AG04450 (cell line): Measurements from ENCODE around the gene TAF10. TPM values are rescaled to one million over a fixed set of nuclear protein-coding genes. Genes with fewer than 3 reads are reported as not detected.

Experiments used
- CTCF ChIA-PET: fragments of 300-600, 350-600 bp; formaldehyde crosslinking; extraction: SDS; loops from one replicate; lab custom pipeline; 2022; ENCODE audit warnings: antibody characterized with exemption, inconsistent platforms; lab: Charles Lee
- POLR2A ChIA-PET: fragments of 350-600 bp; formaldehyde crosslinking; extraction: SDS; loops from one replicate; lab custom pipeline; 2021; ENCODE audit warnings: antibody characterized with exemption, inconsistent platforms; lab: Yijun Ruan, JAX
- DNase-seq: peaks from one replicate; pipeline ENCODE4 v3.0.0-alpha.2; 2011; ENCODE audit warnings: low read depth, low spot score
- H3K27ac ChIP-seq: one replicate; pipeline ENCODE4 v1.5.1; 2012; ENCODE audit warnings: low read depth, low read length, control low read depth
- H3K27me3 ChIP-seq: one replicate; pipeline ENCODE4 v1.6.0; 2012; ENCODE audit warnings: low read length; ENCODE audit not compliant: control insufficient read depth, insufficient read depth
- H3K4me3 ChIP-seq: 2 replicates; pipeline ENCODE4 v1.5.1; 2011; ENCODE audit warnings: mild to moderate bottlenecking, low read depth, low read length, control low read depth
- H3K9me3 ChIP-seq: 2 replicates; pipeline ENCODE4 v1.5.1; 2012; ENCODE audit warnings: low read length; ENCODE audit not compliant: control insufficient read depth, insufficient read depth
- polyA plus RNA-seq: library from polyadenylated mRNA; depleted of rRNA; stranded (reverse); fragments of >200 nt; gene quantifications from 2 replicates; pipeline ENCODE4 v1.2.3, GENCODE V29; 2011
- TF ChIP-seq, protein P1 (sequence below): IDR thresholded peaks from 2 replicates; pipeline ENCODE4 v1.5.1; 2011; ENCODE audit warnings: low read depth, low read length, control low read depth, inconsistent platforms

TAF10 gene
- polyA plus RNA-seq, 1 experiment = 170 TPM

DNA sequence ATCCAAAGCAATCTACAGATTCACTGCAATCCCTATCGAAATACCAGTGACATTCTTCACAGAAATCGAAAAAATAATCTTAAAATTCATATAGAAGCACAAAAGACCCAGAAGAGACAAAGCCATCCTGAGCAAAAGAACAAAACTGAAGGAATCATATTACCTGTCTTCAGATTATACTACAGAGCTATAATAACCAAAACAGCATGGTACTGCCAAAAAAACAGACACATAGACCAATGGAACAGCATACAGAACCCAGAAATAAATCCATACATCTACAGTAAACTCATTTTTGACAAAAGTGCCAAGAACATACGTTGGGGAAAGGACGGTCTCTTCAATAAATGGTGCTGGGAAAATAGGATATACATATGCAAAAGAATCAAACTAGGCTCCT, 27.5 kb downstream of the TAF10 start:
- POLR2A ChIA-PET = no interaction called here
- CTCF ChIA-PET = no interaction called here
- DNase-seq = no peak
- TF ChIP-seq, protein P1, sequence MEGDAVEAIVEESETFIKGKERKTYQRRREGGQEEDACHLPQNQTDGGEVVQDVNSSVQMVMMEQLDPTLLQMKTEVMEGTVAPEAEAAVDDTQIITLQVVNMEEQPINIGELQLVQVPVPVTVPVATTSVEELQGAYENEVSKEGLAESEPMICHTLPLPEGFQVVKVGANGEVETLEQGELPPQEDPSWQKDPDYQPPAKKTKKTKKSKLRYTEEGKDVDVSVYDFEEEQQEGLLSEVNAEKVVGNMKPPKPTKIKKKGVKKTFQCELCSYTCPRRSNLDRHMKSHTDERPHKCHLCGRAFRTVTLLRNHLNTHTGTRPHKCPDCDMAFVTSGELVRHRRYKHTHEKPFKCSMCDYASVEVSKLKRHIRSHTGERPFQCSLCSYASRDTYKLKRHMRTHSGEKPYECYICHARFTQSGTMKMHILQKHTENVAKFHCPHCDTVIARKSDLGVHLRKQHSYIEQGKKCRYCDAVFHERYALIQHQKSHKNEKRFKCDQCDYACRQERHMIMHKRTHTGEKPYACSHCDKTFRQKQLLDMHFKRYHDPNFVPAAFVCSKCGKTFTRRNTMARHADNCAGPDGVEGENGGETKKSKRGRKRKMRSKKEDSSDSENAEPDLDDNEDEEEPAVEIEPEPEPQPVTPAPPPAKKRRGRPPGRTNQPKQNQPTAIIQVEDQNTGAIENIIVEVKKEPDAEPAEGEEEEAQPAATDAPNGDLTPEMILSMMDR = no peak
- Histone ChIP-seq H3K27me3 (no peaks in the 10 kb centered on the region), H3K9me3 (peaks cover 3% of the 10 kb centered on the region; the same call in 1 of the 2 replicates), H3K27ac (no peak overlapping the region), H3K4me3 (no peak overlapping the region)

GRCh38 chr11:6583584-6583983, 28.4 kb downstream of the TAF10 start:
- ChIA-PET POLR2A (no interaction called here), CTCF (interaction anchor here (0.5 kb wide), 1 partner anchor 167 kb away, joined by 4 read pairs; no protein-coding TSS in a partner anchor)
- TF ChIP-seq, protein P1 = no peak
- H3K4me3 ChIP-seq = no peak overlapping the region
- H3K27me3 ChIP-seq = no peaks in the 10 kb centered on the region
- DNase-seq = no peak
- H3K9me3 ChIP-seq = peaks cover 3% of the 10 kb centered on the region; the same call in 1 of the 2 replicates
- H3K27ac ChIP-seq = no peak overlapping the region

GRCh38 chr11:6579681-6580080, 32.3 kb downstream of the TAF10 start:
- POLR2A ChIA-PET = no interaction called here
- no peak overlapping the region for H3K27ac ChIP-seq
- CTCF ChIA-PET = no interaction called here

GRCh38 chr11:6578134-6578533, 33.9 kb downstream of the TAF10 start:
- Histone ChIP-seq H3K27ac (no peak overlapping the region), H3K4me3 (no peak overlapping the region), H3K9me3 (no peaks in the 10 kb centered on the region), H3K27me3 (no peaks in the 10 kb centered on the region)
- TF ChIP-seq, protein P1 = no peak
- POLR2A ChIA-PET = no interaction called here
- CTCF ChIA-PET = no interaction called here
- DNase-seq = no peak

More at GRCh38 chr11:6579681-6580080, 32.3 kb downstream of the TAF10 start:
- Histone ChIP-seq H3K27me3 (no peaks in the 10 kb centered on the region), H3K9me3 (no peaks in the 10 kb centered on the region), H3K4me3 (no peak overlapping the region)
- DNase-seq = no peak
- TF ChIP-seq, protein P1 = no peak

- no peaks in the 10 kb centered on the region for H3K9me3 ChIP-seq
- ChIA-PET POLR2A (no interaction called here), CTCF (interaction anchor here (1.1 kb wide), 1 partner anchor 46 kb away, joined by 4 read pairs; no protein-coding TSS in a partner anchor)
- no peak overlapping the region for H3K27ac ChIP-seq
- H3K27me3 ChIP-seq = no peaks in the 10 kb centered on the region
- DNase-seq = no peak
- H3K4me3 ChIP-seq = no peak overlapping the region
- TF ChIP-seq, protein P1 = no peak
These were observed 35.3 kb downstream of the TAF10 start for GRCh38 chr11:6576471-6577373.
